Stimulated activated CD4-positive, alpha-beta T cell treated with anti-CD3 and anti-CD28 coated beads, Interleukin-4, amount 100 ng/mL, for 4 hours (primary cell): Measurements from ENCODE around the gene PCDHGB5.
"Not testable (repeated sequence)": the region's sequence is repeated elsewhere in the genome, so short reads cannot be mapped to it uniquely, and the experiment has no call there.

ENCODE experiments used
- DNase-seq, 2 experiments: peaks; one replicate each; pipeline ENCODE4 v3.0.0-alpha.2; 2020

Gene PCDHGB5

GRCh38 chr5:141382469-141383294, 15.1 kb upstream of the PCDHGB5 start, which contains the start of gene PCDHGA7:
TSS of gene PCDHGA7 (plus strand) at chr5:141382742. CDS start at chr5:141382900, 158 bp downstream.
- DNase-seq, result no peak

GRCh38 chr5:141383345-141383744, 14.4 kb upstream of the PCDHGB5 start:
- no peak for DNase-seq

DNA sequence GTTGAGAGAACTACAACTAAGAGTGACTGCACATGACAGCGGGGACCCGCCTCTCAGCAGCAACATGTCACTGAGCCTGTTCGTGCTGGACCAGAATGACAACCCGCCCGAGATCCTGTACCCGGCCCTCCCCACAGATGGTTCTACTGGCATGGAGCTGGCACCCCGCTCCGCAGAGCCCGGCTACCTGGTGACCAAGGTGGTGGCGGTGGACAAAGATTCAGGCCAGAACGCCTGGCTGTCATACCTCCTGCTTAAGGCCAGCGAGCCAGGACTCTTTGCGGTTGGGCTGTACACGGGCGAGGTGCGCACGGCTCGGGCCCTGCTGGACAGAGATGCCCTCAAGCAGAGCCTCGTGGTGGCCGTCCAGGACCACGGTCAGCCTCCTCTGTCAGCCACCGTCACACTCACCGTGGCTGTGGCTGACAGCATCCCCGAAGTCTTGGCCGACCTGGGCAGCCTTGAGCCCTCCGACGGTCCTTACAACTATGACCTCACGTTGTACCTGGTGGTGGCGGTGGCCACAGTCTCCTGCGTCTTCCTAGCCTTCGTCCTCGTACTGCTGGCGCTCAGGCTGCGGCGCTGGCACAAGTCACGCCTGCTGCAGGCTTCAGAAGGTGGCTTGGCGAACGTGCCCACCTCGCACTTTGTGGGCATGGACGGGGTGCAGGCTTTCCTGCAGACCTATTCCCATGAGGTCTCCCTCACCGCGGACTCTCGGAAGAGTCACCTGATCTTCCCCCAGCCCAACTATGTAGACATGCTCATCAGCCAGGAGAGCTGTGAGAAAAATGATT, 13.1 kb upstream of the PCDHGB5 start:
- no peak for DNase-seq

DNA sequence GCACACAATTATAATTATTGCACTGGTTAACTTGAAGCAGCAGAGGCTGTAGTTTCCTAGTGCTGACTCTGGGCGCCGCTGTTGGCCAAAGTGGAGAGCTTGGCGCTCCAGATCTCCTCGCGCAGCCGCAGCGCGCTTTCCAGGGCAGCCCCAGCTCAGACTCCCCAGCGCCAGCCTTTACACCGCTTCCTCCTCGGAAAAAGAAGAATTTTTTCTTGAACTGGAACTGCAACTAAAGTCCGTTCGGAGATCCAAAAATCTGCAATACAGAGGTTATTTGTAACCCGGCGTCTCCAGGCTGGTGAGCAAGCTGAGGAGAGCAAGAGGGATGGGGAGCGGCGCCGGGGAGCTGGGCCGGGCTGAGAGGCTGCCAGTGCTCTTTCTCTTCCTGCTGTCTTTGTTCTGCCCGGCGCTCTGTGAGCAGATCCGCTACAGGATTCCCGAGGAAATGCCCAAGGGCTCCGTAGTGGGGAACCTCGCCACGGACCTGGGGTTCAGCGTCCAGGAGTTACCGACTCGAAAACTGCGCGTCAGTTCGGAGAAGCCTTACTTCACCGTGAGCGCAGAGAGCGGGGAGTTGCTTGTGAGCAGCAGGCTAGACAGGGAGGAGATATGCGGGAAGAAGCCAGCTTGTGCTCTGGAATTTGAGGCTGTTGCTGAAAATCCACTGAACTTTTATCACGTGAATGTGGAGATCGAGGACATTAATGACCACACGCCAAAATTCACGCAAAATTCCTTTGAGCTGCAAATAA, 10.0 kb upstream of the PCDHGB5 start, which contains the start of gene PCDHGB4:
TSS of gene PCDHGB4 (plus strand) at position 142 of the 755 bp plus-strand sequence. CDS start at position 329, 187 bp downstream.
- peak in 1 of 2 experiments; percentile 16 for DNase-seq

DNA sequence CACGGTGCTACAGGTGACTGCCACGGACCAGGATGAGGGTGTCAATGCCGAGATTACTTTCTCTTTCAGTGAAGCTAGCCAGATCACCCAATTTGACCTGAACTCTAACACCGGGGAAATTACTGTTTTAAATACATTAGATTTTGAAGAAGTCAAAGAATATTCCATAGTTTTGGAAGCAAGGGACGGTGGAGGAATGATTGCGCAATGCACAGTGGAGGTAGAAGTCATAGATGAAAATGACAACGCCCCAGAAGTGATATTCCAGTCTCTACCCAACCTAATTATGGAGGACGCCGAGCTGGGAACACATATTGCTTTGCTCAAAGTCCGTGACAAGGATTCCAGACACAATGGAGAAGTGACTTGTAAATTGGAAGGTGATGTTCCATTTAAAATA, 9.1 kb upstream of the PCDHGB5 start:
- DNase-seq, result no peak

GRCh38 chr5:141389153-141390042, 8.3 kb upstream of the PCDHGB5 start:
- no peak for DNase-seq

GRCh38 chr5:141392429-141393198, 5.1 kb upstream of the PCDHGB5 start, which contains the start of gene PCDHGA8:
TSS of gene PCDHGA8 (plus strand) at chr5:141392633. CDS start at chr5:141392814, 181 bp downstream.
- DNase-seq, result no peak

- DNase-seq, result no peak
Measured at GRCh38 chr5:141393267-141393666, 4.5 kb upstream of the PCDHGB5 start.

GRCh38 chr5:141394401-141395187, 3.2 kb upstream of the PCDHGB5 start:
- not testable (repeated sequence) for DNase-seq

DNA sequence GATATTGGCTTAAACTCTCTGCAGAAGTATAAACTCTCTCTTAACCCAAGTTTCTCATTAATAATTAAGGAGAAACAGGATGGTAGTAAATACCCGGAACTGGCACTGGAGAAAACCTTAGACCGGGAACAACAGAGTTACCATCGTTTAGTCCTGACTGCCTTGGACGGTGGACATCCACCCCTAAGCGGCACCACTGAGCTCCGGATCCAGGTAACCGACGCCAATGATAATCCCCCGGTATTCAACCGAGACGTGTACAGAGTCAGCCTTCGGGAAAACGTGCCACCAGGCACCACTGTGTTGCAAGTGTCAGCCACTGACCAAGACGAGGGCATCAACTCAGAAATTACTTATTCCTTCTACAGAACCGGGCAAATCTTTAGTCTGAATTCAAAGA, 861 bp downstream of the PCDHGB5 start:
- no peak for DNase-seq

GRCh38 chr5:141399555-141400258, 2.0 kb downstream of the PCDHGB5 start:
- DNase-seq, result no peak

- no peak for DNase-seq
Measured at GRCh38 chr5:141402553-141403243, 5.0 kb downstream of the PCDHGB5 start, which contains the start of gene PCDHGA9. TSS of gene PCDHGA9 (plus strand) at chr5:141402778. CDS start at chr5:141402953, 175 bp downstream.

- DNase-seq, result no peak
Measured at GRCh38 chr5:141403387-141403786, 5.6 kb downstream of the PCDHGB5 start.

GRCh38 chr5:141407790-141408505, 10.2 kb downstream of the PCDHGB5 start, which contains the start of gene PCDHGB6:
TSS of gene PCDHGB6 (plus strand) at chr5:141408021. CDS start at chr5:141408203, 182 bp downstream.
- peak; percentile 18 to 38 for DNase-seq

GRCh38 chr5:141409598-141410306, 12.0 kb downstream of the PCDHGB5 start:
- no peak for DNase-seq

DNA sequence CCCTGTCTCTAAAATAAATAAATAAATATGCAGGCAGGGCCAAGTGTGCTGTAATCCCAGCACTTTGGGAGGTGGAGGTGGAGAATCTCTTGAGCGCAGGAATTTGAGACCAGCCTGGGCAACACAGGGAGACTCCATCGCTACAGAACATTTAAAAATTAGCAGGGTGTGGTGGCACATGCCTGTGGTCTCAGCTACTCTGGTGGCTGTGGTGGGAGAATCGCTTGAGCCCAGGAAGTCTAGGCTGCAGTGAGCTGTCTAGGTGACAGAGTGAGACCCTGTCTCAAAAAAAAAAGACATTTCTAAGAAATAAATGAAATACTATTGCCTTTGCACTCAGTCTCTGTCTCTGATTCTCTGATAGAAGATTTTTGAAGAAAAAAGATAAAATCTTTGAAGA, 13.8 kb downstream of the PCDHGB5 start:
- no peak for DNase-seq
